CD4-positive, alpha-beta T cell treated with Interleukin-6 at 100 ng/mL for 8 hours (primary cell): ENCODE results near the gene SPTLC3.

Experiments
- DNase-seq: peaks from one replicate; pipeline ENCODE4 v3.0.0-alpha.2; 2020; ENCODE audit warnings: mixed read lengths, low spot score

SPTLC3 gene

GRCh38 chr20:13141546-13141945 lies 132.8 kb downstream of the SPTLC3 start:
- no peak for DNase-seq

- no peak for DNase-seq
Observed at GRCh38 chr20:13142143-13142542, 133.4 kb downstream of the SPTLC3 start.

- no peak for DNase-seq
Observed at GRCh38 chr20:13147071-13147963, 138.5 kb downstream of the SPTLC3 start.

- DNase-seq: no peak
Observed at GRCh38 chr20:13147971-13148370, 139.2 kb downstream of the SPTLC3 start.

- DNase-seq: no peak
Observed at GRCh38 chr20:13148402-13148801, 139.6 kb downstream of the SPTLC3 start.

- DNase-seq: no peak
Observed at GRCh38 chr20:13148961-13149360, 140.2 kb downstream of the SPTLC3 start.

GRCh38 chr20:13149371-13150105 lies 140.8 kb downstream of the SPTLC3 start:
- no peak for DNase-seq

- no peak for DNase-seq
Observed at GRCh38 chr20:13158369-13158768, 149.6 kb downstream of the SPTLC3 start.

GRCh38 chr20:13159889-13160288 lies 151.1 kb downstream of the SPTLC3 start:
- no peak for DNase-seq

- DNase-seq: no peak
Observed at GRCh38 chr20:13165203-13165602, 156.4 kb downstream of the SPTLC3 start.

GRCh38 chr20:13166011-13166410 lies 157.2 kb downstream of the SPTLC3 start:
- no peak for DNase-seq

- DNase-seq: no peak
Observed at GRCh38 chr20:13166437-13166836, 157.7 kb downstream of the SPTLC3 start.

GRCh38 chr20:13169086-13169485 lies 160.3 kb downstream of the SPTLC3 start:
- no peak for DNase-seq

GRCh38 chr20:13170771-13171170 lies 162.0 kb downstream of the SPTLC3 start:
- DNase-seq: no peak

GRCh38 chr20:13173201-13173600 lies 164.4 kb downstream of the SPTLC3 start:
- no peak for DNase-seq

GRCh38 chr20:13174402-13174801 lies 165.6 kb downstream of the SPTLC3 start:
- no peak for DNase-seq

- no peak for DNase-seq
Observed at GRCh38 chr20:13180986-13181889, 172.5 kb downstream of the SPTLC3 start.

GRCh38 chr20:13183005-13183404 lies 174.2 kb downstream of the SPTLC3 start:
- DNase-seq: no peak

- no peak for DNase-seq
Observed at GRCh38 chr20:13186043-13186774, 177.4 kb downstream of the SPTLC3 start.

GRCh38 chr20:13187899-13188298 lies 179.1 kb downstream of the SPTLC3 start:
- no peak for DNase-seq

- no peak for DNase-seq
Observed at GRCh38 chr20:13199279-13199678, 190.5 kb downstream of the SPTLC3 start.
